Activated CD4-positive, alpha-beta T cell treated with anti-CD3 and anti-CD28 coated beads for 1 hour (primary cell): Measurements from ENCODE around the gene TGDS.

Experiments
- DNase-seq: peaks from one replicate; pipeline ENCODE4 v3.0.0-alpha.2; 2020

Gene TGDS

DNA sequence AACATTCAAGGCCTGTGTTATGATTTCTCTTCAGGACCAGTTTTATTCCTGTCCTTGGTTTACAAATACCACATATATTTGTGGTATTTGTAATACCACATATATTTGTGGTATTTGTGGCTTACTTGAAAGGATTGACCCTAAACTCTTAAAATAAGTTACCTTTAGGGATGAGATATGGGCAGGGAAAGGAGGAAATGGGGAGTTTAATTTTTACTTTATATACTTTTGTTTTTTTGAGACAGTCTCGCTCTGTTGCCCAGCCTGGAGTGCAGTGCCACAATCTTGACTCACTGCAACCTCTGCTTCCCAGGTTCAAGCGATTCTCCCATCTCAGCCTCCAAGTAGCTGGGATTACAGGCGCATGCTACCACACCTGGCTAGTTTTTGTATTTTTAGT lies 2.3 kb upstream of the TGDS start:
- DNase-seq: no peak

DNA sequence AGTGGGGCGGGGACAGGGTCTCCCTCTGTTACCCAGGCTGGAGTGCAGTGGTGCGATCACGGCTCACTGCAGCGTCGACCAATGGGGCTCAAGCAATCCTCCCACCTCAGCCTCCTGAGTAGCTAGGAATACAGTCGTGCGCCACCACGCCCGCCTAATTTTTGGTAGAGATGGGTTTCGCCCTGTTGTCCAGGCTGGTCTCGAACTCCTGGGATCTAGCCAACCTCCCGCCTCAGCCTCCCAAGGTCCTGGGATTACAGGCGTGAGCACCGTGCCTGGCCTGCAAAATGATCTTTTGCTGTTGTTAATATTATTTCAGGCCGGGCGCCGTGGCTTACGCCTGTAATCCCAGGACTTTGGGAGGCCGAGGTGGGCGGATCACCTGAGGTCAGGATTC lies 621 bp upstream of the TGDS start:
- no peak for DNase-seq

DNA sequence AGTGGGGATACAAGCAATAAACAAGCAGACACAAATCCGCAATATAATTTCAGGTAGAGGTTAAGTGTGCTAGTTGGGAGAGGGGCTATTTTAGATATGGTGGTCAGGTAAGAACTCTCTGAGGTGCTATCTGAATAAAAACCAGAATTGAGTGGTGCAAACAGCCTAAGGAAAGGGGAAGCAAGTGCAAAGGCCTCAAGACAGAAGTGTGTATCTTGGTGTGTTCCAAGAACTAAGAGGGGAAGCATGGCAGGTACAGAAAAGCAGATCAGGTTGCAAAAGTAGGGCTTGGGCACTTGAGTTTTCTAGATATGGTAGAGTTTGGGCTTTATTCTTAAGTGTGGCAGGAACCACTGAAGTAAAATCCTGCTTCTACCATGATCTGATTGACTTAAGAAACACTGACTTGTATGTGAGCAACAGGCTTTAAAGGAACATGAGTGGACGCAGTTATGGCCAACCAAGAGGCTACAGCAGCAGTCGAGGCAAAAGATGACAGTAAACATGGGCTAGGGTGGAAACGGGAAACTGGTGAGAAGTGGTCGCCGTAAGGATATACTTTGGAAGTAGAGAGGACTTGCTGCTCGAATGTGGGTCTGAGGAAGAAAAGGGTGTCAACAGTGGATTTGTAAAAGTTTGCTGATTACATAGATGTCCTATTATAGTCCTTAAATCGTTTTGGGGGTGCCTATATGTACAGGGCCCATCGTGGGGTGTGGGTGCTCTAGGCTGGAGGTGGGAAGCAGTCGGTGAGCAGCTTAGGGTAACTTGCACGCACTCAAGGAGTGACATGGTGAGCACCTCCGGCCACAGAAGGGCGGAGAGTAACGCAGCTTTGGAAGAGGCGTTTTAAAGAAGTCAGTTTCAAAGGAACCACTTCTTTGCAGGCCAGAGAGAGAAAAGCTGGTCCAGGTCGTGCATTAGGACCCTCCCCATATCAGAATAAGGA lies 677 bp downstream of the TGDS start:
- no peak for DNase-seq

DNA sequence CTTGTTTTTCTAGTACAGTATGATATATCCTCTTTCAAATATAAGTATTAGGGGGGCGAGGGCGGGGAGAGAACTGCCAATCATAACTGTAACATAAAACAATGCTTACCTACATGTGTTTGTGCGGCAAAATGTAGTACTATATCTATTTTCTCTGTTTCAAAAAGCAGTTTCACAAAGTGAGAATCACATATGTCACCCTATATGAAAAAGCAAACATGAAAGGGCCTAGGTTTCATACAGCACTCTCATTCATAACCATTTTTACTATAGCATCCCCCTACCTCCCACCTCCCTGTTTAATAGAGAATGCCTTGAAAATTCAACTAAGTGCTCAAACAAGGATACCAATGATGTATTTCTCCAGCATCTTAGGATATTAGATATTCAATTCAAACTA lies 5.2 kb downstream of the TGDS start:
- DNase-seq: no peak

DNA sequence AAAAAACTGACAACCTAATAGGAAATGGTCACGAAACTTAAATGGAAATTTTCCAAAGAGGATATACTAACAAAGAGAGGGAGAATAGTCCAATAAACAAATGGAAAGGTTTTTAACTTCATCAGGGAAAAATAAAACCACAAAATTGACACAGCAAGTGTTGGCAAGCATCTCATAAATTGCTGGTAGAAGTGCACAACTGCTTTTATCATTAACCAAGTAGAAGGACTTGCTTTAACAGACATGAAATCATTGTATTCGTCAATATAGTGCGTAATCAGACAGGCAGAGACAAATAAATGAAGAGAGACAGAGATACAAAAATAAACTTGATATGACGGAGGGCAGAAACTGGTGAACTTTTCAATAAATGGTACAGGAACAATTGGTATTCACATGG lies 7.4 kb downstream of the TGDS start:
- no peak for DNase-seq

DNA sequence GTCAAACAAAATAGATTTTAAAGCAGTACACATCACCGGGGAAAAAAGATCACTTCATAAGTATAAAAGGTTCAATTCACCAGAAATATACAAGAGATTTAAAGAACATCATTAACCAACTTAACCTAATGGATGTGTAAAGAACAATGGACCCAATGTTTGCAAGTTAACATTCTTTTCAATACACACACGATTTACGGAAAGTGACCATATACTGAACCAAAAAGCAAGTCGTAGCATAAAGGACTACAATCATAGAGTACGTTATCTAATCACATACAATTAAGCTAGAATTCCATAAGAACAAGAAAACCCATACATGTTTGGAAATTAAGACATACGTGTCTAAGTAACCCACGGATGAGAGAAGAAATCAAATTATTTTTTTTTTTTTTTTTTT lies 9.6 kb downstream of the TGDS start:
- no peak for DNase-seq

DNA sequence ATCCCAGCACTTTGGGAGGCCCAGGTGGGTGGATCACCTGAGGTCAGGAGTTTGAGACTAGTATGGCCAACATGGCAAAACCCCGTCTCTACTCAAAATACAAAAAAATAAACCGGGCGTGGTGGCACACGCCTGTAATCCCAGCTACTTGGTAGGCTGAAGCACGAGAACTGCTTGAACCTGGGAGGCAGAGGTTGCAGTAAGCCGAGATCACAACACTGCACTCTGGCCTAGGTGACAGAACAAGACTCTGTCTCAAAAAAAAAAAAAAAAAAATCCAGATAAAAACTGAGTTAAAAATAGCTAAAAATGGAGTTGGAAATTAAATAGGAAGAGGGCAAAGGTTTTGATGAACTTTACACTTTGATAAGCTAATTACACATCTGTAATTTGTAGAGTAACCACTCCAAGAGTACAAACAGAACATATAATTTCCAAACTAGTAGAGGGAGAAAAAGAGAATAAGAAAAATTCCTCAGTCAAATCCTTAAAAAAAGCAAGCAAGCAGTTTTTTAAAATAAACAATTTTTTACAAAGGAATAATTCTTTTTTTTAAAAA lies 10.3 kb downstream of the TGDS start:
- no peak for DNase-seq

DNA sequence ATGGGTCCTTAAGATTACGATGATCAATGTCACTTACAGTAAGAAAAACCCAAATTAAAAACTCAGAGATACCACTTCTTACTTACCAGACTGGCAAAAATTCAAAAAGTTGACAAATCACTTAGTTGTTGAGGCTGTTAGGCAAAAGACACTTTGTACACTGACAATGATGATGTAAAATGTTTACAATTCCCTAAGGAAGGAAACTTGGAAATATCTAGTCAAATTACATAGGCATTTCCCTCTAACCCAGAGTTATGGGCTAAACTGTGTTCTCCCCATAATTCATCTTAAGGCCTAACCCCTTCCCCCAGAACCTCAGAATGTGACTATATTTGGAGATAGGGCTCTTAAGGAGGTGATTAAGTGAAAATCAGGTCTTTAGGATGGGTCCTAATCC lies 12.0 kb downstream of the TGDS start:
- DNase-seq: no peak

DNA sequence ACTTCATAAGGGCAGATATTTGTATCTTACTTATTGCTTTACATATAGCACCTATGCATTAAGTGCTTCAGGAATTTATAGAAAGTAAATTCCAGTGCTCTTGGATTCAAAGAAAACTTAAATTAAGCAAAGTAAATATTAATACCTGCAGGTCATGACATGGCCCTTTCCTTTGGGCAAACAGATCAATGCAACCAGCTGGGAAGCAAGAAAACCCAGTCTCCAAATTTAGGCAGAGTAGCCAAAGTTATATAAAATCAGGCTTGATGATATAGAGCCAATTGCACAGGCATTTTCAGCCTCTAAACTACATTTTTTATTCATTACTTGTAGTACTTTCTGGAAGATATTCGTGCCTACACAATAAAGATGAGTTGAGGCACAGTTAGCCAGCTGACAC lies 16.9 kb downstream of the TGDS start:
- DNase-seq: no peak

DNA sequence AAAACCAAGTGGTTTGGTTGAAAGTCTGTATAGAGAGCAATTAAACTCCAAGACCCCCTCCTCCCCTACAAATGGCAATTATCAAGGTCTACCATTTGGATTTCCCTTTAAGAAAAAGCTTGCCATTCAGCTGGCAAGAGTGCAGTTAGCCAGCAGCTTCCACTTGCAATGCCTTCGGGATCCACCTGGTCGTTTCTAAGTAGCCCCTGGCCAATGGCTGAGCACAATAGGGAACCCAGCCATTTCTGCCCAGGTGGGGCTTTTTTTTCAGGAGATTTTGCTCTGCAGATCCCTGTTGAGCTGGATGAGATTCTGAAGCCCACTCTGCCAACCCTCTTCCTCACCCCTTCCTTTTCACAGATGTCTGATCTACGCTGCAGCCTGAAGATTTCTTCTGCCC lies 26.3 kb downstream of the TGDS start:
- no peak for DNase-seq

DNA sequence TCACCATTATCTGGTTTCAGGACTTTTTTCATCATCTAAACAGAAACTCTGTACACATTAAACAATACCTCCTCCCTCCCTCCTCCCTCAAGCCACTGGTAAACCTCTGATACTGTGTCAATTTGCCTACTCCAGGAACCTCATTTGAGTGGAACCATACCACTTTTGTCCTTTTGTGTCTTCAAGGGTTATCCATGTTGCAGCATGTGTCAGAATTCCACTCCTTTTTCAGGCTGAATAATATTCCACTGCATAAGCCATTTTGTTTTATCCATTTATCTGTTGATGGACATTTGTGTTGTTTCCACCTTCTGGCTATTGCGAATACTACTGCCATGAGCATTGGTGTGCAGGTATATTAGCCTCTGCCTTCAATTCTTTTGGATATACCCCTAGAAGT lies 27.5 kb downstream of the TGDS start:
- no peak for DNase-seq

DNA sequence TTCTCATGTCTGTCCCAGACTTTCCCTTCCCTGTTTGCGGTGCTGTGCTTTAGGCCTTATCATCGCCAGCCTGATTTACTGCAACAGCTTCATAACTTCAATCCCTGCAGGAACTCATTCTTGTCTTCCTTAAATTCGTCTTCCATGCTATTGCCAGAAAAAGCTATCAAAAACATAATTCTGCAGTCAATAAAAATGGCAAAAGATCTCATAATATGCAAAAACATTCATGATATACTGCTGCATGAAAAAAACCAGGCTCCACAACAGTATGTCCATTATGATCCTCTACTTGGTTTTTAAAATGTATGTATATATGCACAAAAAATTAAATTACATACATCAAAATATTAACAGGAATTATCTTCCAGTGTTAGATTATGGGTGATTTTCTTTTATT lies 28.4 kb downstream of the TGDS start:
- no peak for DNase-seq

DNA sequence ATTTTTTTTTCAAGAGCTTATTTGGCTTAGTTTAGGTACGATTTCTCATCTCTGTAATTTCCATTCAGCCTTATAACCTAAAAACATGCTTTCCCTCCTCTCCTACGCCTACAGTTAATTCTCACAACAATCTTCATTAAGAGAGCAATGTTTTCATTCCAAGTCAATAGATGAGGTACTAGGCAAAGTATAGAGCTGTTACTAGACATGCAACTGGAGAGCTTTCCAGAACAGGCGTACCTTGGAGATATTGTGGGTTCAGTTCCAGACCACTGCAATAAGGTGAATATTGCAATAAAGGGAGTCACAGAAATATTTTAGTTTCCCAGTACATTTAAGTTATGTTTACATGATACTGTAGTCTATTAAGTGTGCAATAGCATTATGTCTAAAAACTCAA lies 34.8 kb downstream of the TGDS start:
- no peak for DNase-seq

DNA sequence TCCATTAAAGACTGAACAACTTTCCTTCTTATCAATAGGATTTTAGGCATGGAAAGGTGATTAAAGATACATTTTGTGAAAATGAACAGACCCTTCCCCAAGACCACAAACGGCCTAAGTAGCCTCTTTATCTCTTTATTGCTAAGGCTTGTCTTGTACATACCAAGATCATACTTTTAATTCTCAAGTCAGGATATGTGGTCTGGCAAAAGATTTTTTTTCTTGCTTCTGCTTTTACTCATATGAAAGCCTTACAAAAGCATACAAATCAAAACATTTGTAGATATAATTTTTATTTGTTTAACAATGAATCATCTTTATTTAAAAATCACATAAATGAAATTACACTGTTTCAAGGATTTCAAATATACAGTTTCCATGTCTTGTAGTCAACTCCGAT lies 35.8 kb downstream of the TGDS start:
- DNase-seq: no peak

DNA sequence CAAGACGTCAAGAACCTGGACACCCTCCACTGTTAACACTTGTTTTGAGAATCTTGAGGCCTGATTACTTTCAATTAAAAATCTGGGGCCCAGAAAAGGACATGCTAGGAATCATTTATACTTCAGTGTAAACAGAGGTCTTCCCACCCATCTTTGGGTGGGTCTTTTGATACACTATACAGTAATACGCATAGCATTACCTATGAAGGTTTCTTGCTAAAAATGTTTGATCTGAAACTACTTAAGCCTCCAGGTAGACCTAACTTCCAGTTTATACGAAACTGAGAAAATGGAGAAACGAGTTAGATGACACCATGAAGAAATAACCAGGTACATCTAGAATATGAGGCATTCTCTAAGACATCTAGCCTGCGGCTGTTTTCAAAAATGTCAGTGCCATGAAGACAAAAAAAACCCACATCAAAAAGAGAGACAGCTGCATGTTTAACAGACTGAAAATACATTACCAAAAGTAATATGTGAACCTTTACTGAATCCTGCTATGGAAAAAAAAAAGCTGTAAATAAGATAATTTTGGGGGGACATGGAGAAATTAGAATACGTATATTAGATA lies 36.6 kb downstream of the TGDS start:
- no peak for DNase-seq

DNA sequence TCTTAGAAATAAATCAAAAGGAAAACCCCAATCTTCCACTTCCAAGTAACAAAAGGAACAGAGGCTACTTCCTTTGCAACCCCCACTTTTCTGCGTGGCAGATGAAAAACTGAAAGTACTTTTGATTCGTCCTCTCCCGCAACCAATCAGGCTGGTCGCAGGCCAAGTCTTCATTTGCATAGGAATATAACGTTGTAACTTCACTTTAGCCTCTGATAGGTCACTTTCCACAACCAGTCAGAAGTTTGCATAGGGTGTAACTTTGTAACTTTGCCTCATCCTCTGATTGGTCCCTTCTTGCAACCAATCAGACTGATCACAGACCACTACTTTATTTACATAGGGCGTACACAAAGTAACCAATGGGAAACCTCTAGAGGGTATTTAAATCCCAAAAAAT lies 37.2 kb downstream of the TGDS start:
- no peak for DNase-seq

DNA sequence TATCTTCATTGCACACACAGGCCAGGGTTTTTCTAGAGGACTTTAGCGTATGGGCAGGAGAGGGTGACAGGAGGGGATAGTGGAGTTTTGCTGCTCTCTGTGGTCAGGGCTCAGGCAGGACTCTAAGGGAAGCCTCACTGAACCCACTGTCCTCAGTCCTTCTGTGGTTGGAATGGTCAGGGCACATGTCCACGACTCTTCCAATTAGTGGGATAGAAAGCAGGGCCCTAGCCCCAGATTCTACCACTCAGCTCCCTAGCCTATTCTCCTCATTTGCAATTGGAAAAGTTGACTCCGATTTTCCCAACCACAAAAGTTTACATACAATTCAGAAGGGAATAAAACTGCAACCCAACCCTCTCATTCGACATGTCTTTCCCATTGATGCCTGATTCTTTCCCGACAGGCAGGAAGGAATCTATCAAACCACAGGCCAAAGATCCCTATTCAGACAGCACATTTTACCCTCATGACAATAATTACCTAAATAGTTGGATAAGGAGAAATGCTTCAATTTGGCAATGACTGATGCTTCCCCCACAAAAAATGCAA lies 38.2 kb downstream of the TGDS start:
- DNase-seq: no peak

DNA sequence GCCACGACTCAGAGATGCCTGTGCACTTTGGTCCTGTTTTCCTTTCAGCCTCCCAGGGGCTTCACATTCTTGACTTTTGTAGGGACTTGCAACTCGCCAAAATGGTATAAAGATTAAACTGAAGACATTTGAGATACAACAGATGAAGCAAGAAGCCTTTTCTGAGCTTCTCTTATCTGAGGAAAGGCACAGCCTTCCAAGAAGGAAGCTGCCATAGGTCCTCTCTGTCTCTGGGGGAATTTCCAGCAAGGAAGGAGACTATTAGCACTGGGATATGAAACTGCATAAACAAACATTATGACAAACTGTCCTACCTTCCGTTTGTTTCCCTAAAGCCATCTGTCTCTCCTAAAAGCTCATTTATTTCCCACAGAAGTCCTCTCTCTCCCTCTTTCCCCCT lies 39.3 kb downstream of the TGDS start:
- DNase-seq: no peak

DNA sequence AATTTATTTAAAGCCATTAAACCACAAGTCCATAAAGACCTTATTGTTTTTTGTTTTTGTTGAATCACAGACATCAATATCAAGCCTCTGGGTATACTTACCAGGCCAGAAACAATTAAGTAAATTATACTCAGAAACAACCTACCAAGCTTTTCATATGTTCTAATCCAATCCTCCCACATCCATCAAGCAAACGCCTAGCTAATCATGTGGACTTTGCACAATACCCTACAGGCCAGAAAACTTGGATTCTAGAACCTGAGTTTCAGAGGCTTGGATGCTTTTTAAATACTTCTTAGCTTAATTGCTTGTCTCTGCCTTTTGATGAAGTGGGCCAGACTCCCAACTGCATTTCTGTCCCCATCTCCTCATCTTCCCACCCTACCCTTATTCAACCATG lies 39.9 kb downstream of the TGDS start:
- no peak for DNase-seq

DNA sequence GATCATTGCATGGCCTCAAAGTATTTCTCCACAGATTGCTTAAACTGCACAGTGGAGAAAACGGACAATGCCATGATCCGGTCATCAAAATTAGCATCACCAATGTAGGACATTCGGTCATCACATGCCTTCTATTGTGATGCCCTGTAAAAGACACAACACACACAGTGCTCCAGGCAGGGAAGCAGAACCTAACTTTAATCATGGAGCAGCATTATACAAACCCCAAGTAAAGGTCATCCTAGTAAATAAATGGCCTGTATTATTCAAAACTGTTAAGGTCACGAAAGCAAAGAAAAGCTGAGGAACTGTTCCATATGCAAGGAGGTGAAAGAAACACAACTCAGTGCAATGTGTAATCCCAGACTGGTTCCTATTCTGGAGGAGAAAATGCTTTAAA lies 42.2 kb downstream of the TGDS start:
- no peak for DNase-seq

DNA sequence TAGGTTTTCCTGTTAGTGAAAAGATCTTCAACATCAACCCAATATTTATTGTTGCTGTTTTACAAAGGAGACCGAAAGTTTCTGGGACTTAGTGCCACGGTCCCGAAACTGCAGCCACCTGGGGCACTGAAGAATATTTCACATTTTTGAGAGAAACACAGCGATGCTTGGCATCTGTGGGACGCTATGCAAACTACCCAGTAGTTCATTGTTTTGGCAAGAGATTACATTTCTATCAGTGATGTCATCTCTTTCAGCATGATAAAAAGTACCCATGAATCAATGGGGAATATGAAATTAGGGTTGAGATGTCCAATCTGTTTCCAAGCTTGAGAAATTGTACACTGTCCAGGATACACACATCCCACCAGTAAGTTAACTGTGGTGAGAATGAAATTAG lies 43.9 kb downstream of the TGDS start:
- no peak for DNase-seq

DNA sequence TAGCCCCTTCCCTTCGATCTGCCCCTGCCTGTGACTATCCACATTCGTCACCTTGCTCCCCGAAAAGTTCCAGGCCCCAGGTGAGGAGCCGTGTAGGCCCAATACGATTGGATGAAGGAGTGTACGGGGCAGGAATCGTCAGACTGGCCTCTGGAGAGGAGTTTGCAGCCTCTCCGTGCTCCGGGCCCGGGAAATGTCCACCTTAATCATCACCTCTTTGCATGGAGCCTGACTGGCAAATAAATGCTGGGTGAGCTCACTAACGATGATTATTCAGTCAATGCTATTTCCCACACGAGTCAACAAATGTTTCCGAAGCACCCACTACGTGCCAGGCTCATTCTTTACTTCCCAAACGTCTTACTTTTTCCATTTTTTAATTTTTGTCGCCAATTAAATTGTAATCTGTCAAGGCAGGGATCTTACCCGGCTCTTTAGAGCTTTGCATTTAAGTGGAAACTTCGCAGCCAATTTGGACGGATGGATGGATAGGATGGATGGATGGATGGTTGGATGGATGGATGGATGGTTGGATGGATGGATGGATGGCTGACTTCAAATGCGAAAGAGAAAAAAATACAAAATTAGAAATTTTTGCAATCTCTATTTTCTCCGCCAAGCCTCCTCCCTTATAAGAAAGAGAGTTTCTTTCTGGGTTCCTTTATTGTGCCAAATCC lies 45.8 kb downstream of the TGDS start:
- DNase-seq: no peak

DNA sequence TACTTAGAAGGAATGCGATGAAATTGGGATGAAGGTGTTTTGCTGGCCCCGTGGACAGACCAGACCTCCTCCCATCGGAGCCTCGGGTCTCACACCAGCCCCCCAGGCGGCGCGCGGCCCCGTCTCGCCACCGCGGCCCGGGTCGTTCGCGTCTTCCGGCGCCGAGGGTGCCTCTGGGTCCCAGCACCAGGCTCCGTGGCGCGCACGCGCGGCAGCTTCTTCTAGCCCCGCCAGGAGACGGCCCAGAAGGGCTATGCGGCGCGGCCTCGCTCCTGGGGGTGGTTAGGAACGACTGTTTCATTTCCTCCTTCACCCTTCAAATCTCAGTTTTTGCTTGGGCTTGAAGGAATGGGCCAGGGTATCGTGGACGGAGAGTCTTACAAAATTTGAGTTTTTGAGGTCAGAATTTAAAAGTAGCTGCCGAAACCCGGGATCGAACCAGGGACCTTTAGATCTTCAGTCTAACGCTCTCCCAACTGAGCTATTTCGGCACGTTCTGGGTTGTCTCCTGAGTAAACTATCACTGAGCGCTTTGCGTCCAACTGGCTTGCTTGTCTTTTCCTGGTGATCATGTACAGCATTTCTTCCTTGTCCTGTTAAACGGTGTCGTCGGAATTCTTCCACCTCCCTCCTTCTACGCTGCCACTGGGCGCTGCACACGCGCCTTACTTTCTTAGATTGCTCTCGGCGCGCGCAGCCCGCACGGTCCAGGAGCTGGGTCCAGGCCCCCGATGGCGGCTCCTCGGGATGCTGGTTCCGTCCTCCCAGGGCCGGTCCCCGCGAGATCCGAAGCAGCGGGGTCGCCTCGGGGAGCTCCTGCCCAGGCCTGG lies 46.5 kb downstream of the TGDS start:
- peak; percentile 87 for DNase-seq
